HEK293 (cell line): ENCODE data around the gene COPA.

Experiments used
- BCL11A ChIP-seq: fragments of 450-650 bp; formaldehyde crosslinking; IDR thresholded peaks from 2 replicates; pipeline ENCODE4 v1.5.1; 2016; ENCODE audit warnings: low read depth, missing biosample characterization, missing genetic modification characterization
- HOXA7 ChIP-seq: sonication (generic); formaldehyde crosslinking; IDR thresholded peaks from 2 replicates; pipeline ENCODE4 v1.8.1; 2022; ENCODE audit warnings: missing genetic modification reagents, borderline replicate concordance
- MEIS1 ChIP-seq: sonication (generic); formaldehyde crosslinking; IDR thresholded peaks from 2 replicates; pipeline ENCODE4 v1.8.1; 2022; ENCODE audit warnings: missing genetic modification reagents, mild to moderate bottlenecking, borderline replicate concordance
- ZBTB17 ChIP-seq: fragments of 450-650 bp; formaldehyde crosslinking; IDR thresholded peaks from 2 replicates; pipeline ENCODE4 v1.5.1; 2016; ENCODE audit warnings: missing biosample characterization, missing genetic modification characterization
- ZIC2 ChIP-seq: fragments of 450-650 bp; formaldehyde crosslinking; IDR thresholded peaks from 2 replicates; pipeline ENCODE4 v1.5.1; 2016; ENCODE audit warnings: missing biosample characterization, missing genetic modification characterization
- ZNF155 ChIP-seq: fragments of 450-650 bp; formaldehyde crosslinking; IDR thresholded peaks from 2 replicates; pipeline ENCODE4 v1.5.1; 2016; ENCODE audit warnings: missing biosample characterization, missing genetic modification characterization
- ZNF23 ChIP-seq: fragments of 450-650 bp; formaldehyde crosslinking; IDR thresholded peaks from 2 replicates; pipeline ENCODE4 v1.5.1; 2016; ENCODE audit warnings: missing biosample characterization, missing genetic modification characterization, borderline replicate concordance
- ZNF292 ChIP-seq: fragments of 450-650 bp; formaldehyde crosslinking; IDR thresholded peaks from 2 replicates; pipeline ENCODE4 v1.5.1; 2016; ENCODE audit warnings: low read depth, missing biosample characterization, missing genetic modification characterization, borderline replicate concordance
- ZNF311 ChIP-seq: fragments of 450-650 bp; formaldehyde crosslinking; IDR thresholded peaks from 2 replicates; pipeline ENCODE4 v1.5.1; 2017; ENCODE audit warnings: missing biosample characterization, missing genetic modification characterization, borderline replicate concordance
- ZNF394 ChIP-seq: fragments of 450-650 bp; formaldehyde crosslinking; IDR thresholded peaks from 2 replicates; pipeline ENCODE4 v1.5.1; 2016; ENCODE audit warnings: missing biosample characterization, missing genetic modification characterization, mild to moderate bottlenecking, moderate library complexity, borderline replicate concordance
- ZNF404 ChIP-seq: fragments of 450-650 bp; formaldehyde crosslinking; IDR thresholded peaks from 2 replicates; pipeline ENCODE4 v1.5.1; 2017; ENCODE audit warnings: missing biosample characterization, missing genetic modification characterization
- ZNF433 ChIP-seq: fragments of 450-650 bp; formaldehyde crosslinking; IDR thresholded peaks from 2 replicates; pipeline ENCODE4 v1.5.1; 2016; ENCODE audit warnings: missing biosample characterization, missing genetic modification characterization, low read depth
- ZNF530 ChIP-seq: fragments of 450-650 bp; formaldehyde crosslinking; IDR thresholded peaks from 2 replicates; pipeline ENCODE4 v1.5.1; 2016; ENCODE audit warnings: low read depth, missing biosample characterization, missing genetic modification characterization
- ZNF560 ChIP-seq: fragments of 450-650 bp; formaldehyde crosslinking; IDR thresholded peaks from 2 replicates; pipeline ENCODE4 v1.5.1; 2017; ENCODE audit warnings: missing biosample characterization, missing genetic modification characterization, borderline replicate concordance
- ZNF654 ChIP-seq: fragments of 450-650 bp; formaldehyde crosslinking; IDR thresholded peaks from 2 replicates; pipeline ENCODE4 v1.5.1; 2016; ENCODE audit warnings: low read depth, missing biosample characterization, missing genetic modification characterization
- ZNF677 ChIP-seq: fragments of 450-650 bp; IDR thresholded peaks from 2 replicates; pipeline ENCODE4 v1.5.0; 2018; ENCODE audit warnings: missing biosample characterization, mild to moderate bottlenecking, missing genetic modification characterization, moderate library complexity
- ZNF768 ChIP-seq: fragments of 450-650 bp; formaldehyde crosslinking; IDR thresholded peaks from 2 replicates; pipeline ENCODE4 v1.5.1; 2018; ENCODE audit warnings: missing biosample characterization, mild to moderate bottlenecking, missing genetic modification characterization
- ZNF843 ChIP-seq: fragments of 450-650 bp; formaldehyde crosslinking; IDR thresholded peaks from 2 replicates; pipeline ENCODE4 v1.5.1; 2016; ENCODE audit warnings: missing biosample characterization, missing genetic modification characterization
- ZSCAN30 ChIP-seq: fragments of 450-650 bp; IDR thresholded peaks from 2 replicates; pipeline ENCODE4 v1.5.1; 2018; ENCODE audit warnings: missing biosample characterization, mild to moderate bottlenecking, missing genetic modification characterization, moderate library complexity
- TF ChIP-seq, protein P1 (sequence below): fragments of 450-650 bp; formaldehyde crosslinking; IDR thresholded peaks from 2 replicates; pipeline ENCODE4 v1.5.1; 2016; ENCODE audit warnings: missing biosample characterization, missing genetic modification characterization
- TF ChIP-seq, protein P2 (sequence below): sonication (generic); formaldehyde crosslinking; IDR thresholded peaks from 2 replicates; pipeline ENCODE4 v1.8.1; 2022; ENCODE audit warnings: mild to moderate bottlenecking, moderate library complexity, missing genetic modification reagents
- TF ChIP-seq, protein P3 (sequence below): fragments of 450-650 bp; formaldehyde crosslinking; optimal IDR thresholded peaks from 2 replicates; pipeline ENCODE3; 2016; ENCODE audit warnings: missing biosample characterization, mild to moderate bottlenecking, missing genetic modification characterization
- TF ChIP-seq, protein P4 (sequence below): fragments of 450-650 bp; formaldehyde crosslinking; IDR thresholded peaks from 2 replicates; pipeline ENCODE4 v1.5.1; 2016; ENCODE audit warnings: missing biosample characterization, missing genetic modification characterization
- TF ChIP-seq, protein P5 (sequence below): fragments of 450-650 bp; formaldehyde crosslinking; IDR thresholded peaks from 2 replicates; pipeline ENCODE4 v1.5.1; 2016; ENCODE audit warnings: missing biosample characterization, missing genetic modification characterization
- TF ChIP-seq, protein P6 (sequence below): fragments of 450-650 bp; formaldehyde crosslinking; conservative IDR thresholded peaks from 2 replicates; pipeline ENCODE4 v1.5.1; 2016; ENCODE audit warnings: low read depth, missing biosample characterization, missing genetic modification characterization

The COPA gene

DNA sequence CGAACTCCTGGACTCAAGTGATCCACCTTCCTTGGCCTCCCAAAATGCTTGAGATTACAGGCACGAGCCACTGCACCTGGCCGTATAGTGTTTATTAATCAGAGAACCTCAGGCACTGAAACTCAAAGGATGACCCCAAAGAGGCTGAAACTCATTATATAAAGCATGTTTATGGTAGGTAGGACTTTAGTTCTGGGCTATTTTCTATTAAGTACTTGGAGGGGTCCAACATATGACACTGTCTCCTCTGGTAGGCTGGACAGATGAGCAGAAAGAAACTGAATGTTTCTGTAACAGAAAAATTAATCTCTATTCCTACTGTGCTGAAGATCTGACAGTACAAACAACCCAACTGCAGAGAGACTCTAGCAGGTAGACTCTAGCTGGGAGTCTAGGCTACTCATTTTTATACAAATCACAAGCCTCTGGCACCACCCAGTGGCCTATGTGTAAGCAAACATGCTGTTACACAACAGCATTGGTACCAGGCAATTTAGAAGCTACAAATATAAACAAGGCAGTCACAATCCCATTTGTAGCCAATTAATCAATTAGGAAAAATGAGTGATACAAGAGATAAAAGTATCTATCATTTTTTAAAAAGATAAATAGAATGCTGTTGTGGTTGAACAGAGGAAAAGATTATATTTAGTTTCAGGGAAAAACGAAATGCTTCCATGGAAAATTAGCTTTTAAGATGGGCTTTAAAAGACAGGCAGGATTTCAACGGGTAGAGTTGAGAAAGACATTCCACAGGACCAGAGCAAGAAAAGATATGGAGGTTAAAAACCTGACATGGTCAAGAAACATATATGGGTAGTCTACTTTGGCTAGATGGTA, 91.1 kb downstream of the COPA start (continued):
- TF ChIP-seq BCL11A (tag by site-specific recombination) (no peak), ZNF560 (tag by site-specific recombination) (no peak), ZIC2 (tag by site-specific recombination) (no peak), ZNF311 (no peak), ZNF292 (tag by site-specific recombination) (no peak), ZNF155 (tag by site-specific recombination) (no peak), MEIS1 (CRISPR knock-in tag) (no peak), ZNF433 (tag by site-specific recombination) (no peak), ZSCAN30 (tag by site-specific recombination) (peak; percentile 34; the same call in 1 of the 2 replicates), ZNF404 (tag by site-specific recombination) (no peak), ZNF530 (no peak), ZNF23 (tag by site-specific recombination) (no peak), HOXA7 (CRISPR knock-in tag) (no peak), ZNF677 (tag by site-specific recombination) (no peak), ZNF394 (tag by site-specific recombination) (peak; percentile 42; the same call in 1 of the 2 replicates), ZNF654 (tag by site-specific recombination) (peak; percentile 91), ZNF768 (0 out of 2 replicates have a peak, but pooled peaks have one; percentile 38), ZNF843 (no peak), ZBTB17 (tag by site-specific recombination) (no peak)
- TF ChIP-seq, protein P1, sequence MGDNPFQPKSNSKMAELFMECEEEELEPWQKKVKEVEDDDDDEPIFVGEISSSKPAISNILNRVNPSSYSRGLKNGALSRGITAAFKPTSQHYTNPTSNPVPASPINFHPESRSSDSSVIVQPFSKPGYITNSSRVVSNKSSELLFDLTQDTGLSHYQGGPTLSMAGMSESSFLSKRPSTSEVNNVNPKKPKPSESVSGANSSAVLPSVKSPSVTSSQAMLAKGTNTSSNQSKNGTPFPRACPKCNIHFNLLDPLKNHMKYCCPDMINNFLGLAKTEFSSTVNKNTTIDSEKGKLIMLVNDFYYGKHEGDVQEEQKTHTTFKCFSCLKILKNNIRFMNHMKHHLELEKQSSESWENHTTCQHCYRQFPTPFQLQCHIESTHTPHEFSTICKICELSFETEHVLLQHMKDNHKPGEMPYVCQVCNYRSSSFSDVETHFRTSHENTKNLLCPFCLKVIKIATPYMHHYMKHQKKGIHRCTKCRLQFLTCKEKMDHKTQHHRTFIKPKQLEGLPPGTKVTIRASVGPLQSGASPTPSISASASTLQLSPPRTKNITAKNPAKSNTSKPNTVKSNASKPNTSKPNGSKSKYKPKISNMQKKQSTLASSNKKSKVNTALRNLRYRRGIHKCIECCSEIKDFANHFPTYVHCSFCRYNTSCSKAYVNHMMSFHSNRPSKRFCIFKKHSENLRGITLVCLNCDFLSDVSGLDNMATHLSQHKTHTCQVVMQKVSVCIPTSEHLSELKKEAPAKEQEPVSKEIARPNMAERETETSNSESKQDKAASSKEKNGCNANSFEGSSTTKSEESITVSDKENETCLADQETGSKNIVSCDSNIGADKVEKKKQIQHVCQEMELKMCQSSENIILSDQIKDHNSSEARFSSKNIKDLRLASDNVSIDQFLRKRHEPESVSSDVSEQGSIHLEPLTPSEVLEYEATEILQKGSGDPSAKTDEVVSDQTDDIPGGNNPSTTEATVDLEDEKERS (tag by site-specific recombination): no peak
- TF ChIP-seq, protein P2, sequence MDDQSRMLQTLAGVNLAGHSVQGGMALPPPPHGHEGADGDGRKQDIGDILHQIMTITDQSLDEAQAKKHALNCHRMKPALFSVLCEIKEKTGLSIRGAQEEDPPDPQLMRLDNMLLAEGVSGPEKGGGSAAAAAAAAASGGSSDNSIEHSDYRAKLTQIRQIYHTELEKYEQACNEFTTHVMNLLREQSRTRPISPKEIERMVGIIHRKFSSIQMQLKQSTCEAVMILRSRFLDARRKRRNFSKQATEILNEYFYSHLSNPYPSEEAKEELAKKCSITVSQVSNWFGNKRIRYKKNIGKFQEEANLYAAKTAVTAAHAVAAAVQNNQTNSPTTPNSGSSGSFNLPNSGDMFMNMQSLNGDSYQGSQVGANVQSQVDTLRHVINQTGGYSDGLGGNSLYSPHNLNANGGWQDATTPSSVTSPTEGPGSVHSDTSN (CRISPR knock-in tag): no peak
- TF ChIP-seq, protein P3, sequence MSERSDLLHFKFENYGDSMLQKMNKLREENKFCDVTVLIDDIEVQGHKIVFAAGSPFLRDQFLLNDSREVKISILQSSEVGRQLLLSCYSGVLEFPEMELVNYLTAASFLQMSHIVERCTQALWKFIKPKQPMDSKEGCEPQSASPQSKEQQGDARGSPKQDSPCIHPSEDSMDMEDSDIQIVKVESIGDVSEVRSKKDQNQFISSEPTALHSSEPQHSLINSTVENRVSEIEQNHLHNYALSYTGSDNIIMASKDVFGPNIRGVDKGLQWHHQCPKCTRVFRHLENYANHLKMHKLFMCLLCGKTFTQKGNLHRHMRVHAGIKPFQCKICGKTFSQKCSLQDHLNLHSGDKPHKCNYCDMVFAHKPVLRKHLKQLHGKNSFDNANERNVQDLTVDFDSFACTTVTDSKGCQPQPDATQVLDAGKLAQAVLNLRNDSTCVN (tag by site-specific recombination): no peak
- TF ChIP-seq, protein P4, sequence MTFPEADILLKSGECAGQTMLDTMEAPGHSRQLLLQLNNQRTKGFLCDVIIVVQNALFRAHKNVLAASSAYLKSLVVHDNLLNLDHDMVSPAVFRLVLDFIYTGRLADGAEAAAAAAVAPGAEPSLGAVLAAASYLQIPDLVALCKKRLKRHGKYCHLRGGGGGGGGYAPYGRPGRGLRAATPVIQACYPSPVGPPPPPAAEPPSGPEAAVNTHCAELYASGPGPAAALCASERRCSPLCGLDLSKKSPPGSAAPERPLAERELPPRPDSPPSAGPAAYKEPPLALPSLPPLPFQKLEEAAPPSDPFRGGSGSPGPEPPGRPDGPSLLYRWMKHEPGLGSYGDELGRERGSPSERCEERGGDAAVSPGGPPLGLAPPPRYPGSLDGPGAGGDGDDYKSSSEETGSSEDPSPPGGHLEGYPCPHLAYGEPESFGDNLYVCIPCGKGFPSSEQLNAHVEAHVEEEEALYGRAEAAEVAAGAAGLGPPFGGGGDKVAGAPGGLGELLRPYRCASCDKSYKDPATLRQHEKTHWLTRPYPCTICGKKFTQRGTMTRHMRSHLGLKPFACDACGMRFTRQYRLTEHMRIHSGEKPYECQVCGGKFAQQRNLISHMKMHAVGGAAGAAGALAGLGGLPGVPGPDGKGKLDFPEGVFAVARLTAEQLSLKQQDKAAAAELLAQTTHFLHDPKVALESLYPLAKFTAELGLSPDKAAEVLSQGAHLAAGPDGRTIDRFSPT: no peak
- TF ChIP-seq, protein P5, sequence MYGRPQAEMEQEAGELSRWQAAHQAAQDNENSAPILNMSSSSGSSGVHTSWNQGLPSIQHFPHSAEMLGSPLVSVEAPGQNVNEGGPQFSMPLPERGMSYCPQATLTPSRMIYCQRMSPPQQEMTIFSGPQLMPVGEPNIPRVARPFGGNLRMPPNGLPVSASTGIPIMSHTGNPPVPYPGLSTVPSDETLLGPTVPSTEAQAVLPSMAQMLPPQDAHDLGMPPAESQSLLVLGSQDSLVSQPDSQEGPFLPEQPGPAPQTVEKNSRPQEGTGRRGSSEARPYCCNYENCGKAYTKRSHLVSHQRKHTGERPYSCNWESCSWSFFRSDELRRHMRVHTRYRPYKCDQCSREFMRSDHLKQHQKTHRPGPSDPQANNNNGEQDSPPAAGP (tag by site-specific recombination): no peak
- TF ChIP-seq, protein P6, sequence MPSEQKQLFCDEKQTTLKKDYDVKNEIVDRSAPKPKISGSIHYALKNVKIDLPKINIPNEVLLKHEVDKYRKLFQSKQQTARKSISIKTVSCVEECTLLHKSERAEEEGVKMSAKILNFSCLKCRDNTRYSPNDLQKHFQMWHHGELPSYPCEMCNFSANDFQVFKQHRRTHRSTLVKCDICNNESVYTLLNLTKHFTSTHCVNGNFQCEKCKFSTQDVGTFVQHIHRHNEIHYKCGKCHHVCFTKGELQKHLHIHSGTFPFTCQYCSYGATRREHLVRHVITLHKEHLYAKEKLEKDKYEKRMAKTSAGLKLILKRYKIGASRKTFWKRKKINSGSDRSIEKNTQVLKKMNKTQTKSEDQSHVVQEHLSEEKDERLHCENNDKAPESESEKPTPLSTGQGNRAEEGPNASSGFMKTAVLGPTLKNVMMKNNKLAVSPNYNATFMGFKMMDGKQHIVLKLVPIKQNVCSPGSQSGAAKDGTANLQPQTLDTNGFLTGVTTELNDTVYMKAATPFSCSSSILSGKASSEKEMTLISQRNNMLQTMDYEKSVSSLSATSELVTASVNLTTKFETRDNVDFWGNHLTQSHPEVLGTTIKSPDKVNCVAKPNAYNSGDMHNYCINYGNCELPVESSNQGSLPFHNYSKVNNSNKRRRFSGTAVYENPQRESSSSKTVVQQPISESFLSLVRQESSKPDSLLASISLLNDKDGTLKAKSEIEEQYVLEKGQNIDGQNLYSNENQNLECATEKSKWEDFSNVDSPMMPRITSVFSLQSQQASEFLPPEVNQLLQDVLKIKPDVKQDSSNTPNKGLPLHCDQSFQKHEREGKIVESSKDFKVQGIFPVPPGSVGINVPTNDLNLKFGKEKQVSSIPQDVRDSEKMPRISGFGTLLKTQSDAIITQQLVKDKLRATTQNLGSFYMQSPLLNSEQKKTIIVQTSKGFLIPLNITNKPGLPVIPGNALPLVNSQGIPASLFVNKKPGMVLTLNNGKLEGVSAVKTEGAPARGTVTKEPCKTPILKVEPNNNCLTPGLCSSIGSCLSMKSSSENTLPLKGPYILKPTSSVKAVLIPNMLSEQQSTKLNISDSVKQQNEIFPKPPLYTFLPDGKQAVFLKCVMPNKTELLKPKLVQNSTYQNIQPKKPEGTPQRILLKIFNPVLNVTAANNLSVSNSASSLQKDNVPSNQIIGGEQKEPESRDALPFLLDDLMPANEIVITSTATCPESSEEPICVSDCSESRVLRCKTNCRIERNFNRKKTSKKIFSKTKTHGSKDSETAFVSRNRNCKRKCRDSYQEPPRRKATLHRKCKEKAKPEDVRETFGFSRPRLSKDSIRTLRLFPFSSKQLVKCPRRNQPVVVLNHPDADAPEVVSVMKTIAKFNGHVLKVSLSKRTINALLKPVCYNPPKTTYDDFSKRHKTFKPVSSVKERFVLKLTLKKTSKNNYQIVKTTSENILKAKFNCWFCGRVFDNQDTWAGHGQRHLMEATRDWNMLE (tag by site-specific recombination): no peak
